PC-9 (cell line): ENCODE data around the gene NISCH. TPM values are rescaled to one million over a fixed set of nuclear protein-coding genes. Genes with fewer than 3 reads are reported as not detected.

Source experiments
- BruUV-seq: library from RNA; stranded (reverse); fragments of 400-500 nt; replicated peaks from 2 replicates; lab custom pipeline; 2021; lab: Mats Ljungman, UMichigan
- CTCF ChIA-PET: fragments of 300-600 bp; sonication (Branson Sonifier 250); formaldehyde crosslinking; loops from one replicate; lab custom pipeline; 2022; ENCODE audit warnings: antibody characterized with exemption; lab: Charles Lee
- POLR2A ChIA-PET: fragments of 300-600 bp; sonication (Branson Sonifier 250); formaldehyde crosslinking; loops from one replicate; lab custom pipeline; 2022; ENCODE audit warnings: antibody characterized with exemption; ENCODE audit not compliant: unreplicated experiment; lab: Charles Lee
- DNase-seq, 2 experiments: peaks; one replicate each; pipeline versions ENCODE4 v3.0.0 to v3.0.0-alpha.2; 2015 to 2022; ENCODE audit warnings: mixed read lengths in 1 of 2
- H2AFZ ChIP-seq: fragments of 200-600 bp; sonication (generic); 2 replicates; pipeline ENCODE4 v1.8.1; 2017; ENCODE audit warnings: antibody characterized with exemption
- H3F3A ChIP-seq: fragments of 200-600 bp; sonication (generic); 2 replicates; pipeline ENCODE4 v1.8.1; 2017; ENCODE audit warnings: antibody characterized with exemption, mild to moderate bottlenecking, low read depth; ENCODE audit not compliant: insufficient read depth
- H3K27ac ChIP-seq: fragments of 200-600 bp; sonication (generic); 2 replicates; pipeline ENCODE4 v1.6.1; 2016; ENCODE audit warnings: mixed run types
- H3K27me3 ChIP-seq: fragments of 200-600 bp; sonication (generic); 2 replicates; pipeline ENCODE4 v1.6.1; 2016; ENCODE audit warnings: low read depth, mixed run types; ENCODE audit not compliant: insufficient read depth
- H3K36me3 ChIP-seq: fragments of 200-600 bp; sonication (generic); 2 replicates; pipeline ENCODE4 v1.6.1; 2016; ENCODE audit warnings: low read depth, mixed run types
- H3K4me1 ChIP-seq: fragments of 200-600 bp; sonication (generic); replicated peaks from 2 replicates; pipeline ENCODE4 v1.6.1; 2016; ENCODE audit warnings: mixed run types; ENCODE audit not compliant: insufficient read depth
- H3K4me2 ChIP-seq: fragments of 200-600 bp; sonication (generic); 2 replicates; pipeline ENCODE4 v1.6.1; 2017; ENCODE audit warnings: mixed run types
- H3K4me3 ChIP-seq: fragments of 200-600 bp; sonication (generic); 2 replicates; pipeline ENCODE4 v1.6.1; 2016; ENCODE audit warnings: mixed run types
- H3K79me2 ChIP-seq: fragments of 200-600 bp; sonication (generic); 2 replicates; pipeline ENCODE4 v1.6.1; 2017; ENCODE audit warnings: low read depth, mixed run types
- H3K9me2 ChIP-seq: fragments of 200-600 bp; sonication (generic); 2 replicates; pipeline ENCODE4 v1.8.1; 2017; ENCODE audit warnings: mild to moderate bottlenecking; ENCODE audit not compliant: insufficient read depth
- H3K9me3 ChIP-seq: fragments of 200-600 bp; sonication (generic); 2 replicates; pipeline ENCODE4 v1.8.1; 2016; ENCODE audit warnings: low read depth; ENCODE audit not compliant: insufficient read depth
- H4K20me1 ChIP-seq: fragments of 200-600 bp; sonication (generic); 2 replicates; pipeline ENCODE4 v1.8.1; 2017; ENCODE audit not compliant: insufficient read depth
- EZH2 ChIP-seq: fragments of 200-600 bp; sonication (generic); IDR thresholded peaks from 2 replicates; pipeline ENCODE4 v1.8.0; 2017; ENCODE audit warnings: antibody characterized with exemption, low read depth
- intact Hi-C: fragments of 100-400 bp; cut with micrococcal nuclease; formaldehyde crosslinking; loops from one replicate; pipeline ENCODE4 v1.10.0; 2022; ENCODE audit not compliant: unreplicated experiment
- total RNA-seq: library from RNA; stranded (reverse); gene quantifications from 2 replicates; pipeline ENCODE4 v1.2.3, GENCODE V29; 2021
- TF ChIP-seq, protein P1 (sequence below): fragments of 200-600 bp; sonication (generic); conservative IDR thresholded peaks from 2 replicates; pipeline ENCODE4 v1.6.1; 2017; ENCODE audit warnings: mixed run types, antibody characterized with exemption, mild to moderate bottlenecking, moderate library complexity

NISCH gene
- total RNA-seq, 1 experiment from 2014 or later, result 66.1 TPM

DNA sequence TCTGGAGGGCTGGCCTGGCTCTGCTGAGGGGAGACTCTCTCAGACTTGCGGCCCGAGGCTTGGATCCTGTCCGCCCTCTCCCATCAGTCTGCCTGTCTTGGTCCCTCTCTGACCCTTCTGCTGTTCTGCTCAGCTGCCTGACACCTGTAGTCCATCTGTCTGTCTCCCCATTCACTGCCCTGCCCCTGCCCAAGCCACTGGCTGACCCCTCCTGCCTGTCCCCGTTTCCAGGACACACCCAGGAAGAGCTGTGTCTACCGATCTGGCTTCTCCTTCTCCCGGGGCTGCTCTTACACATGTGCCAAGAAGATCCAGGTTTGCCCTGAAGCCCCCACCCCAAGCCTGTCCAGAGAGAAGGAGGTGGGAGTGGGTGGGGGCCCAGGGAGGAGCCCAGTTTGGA, 59.8 kb downstream of the NISCH start:
- no peaks in the 10 kb centered on the region for H4K20me1 ChIP-seq
- DNase-seq, result no peak
- no peaks in the 10 kb centered on the region for H3K9me2 ChIP-seq
- H2AFZ ChIP-seq, result no peak overlapping the region
- TF ChIP-seq, protein P1, sequence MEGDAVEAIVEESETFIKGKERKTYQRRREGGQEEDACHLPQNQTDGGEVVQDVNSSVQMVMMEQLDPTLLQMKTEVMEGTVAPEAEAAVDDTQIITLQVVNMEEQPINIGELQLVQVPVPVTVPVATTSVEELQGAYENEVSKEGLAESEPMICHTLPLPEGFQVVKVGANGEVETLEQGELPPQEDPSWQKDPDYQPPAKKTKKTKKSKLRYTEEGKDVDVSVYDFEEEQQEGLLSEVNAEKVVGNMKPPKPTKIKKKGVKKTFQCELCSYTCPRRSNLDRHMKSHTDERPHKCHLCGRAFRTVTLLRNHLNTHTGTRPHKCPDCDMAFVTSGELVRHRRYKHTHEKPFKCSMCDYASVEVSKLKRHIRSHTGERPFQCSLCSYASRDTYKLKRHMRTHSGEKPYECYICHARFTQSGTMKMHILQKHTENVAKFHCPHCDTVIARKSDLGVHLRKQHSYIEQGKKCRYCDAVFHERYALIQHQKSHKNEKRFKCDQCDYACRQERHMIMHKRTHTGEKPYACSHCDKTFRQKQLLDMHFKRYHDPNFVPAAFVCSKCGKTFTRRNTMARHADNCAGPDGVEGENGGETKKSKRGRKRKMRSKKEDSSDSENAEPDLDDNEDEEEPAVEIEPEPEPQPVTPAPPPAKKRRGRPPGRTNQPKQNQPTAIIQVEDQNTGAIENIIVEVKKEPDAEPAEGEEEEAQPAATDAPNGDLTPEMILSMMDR, result no peak
- TF ChIP-seq EZH2, result no peak
- H3K36me3 ChIP-seq, result no peaks in the 10 kb centered on the region
- no TSS peak for BruUV-seq
- CTCF ChIA-PET, result no interaction called here
- no peaks in the 10 kb centered on the region for H3K27me3 ChIP-seq
- H3K4me1 ChIP-seq, result no peaks in the 10 kb centered on the region
- no peaks in the 10 kb centered on the region for H3K9me3 ChIP-seq
- no peaks in the 10 kb centered on the region for H3F3A ChIP-seq
- H3K79me2 ChIP-seq, result no peaks in the 10 kb centered on the region
- H3K4me3 ChIP-seq, result no peak overlapping the region
- no peak overlapping the region for H3K27ac ChIP-seq
- H3K4me2 ChIP-seq, result no peak overlapping the region
- intact Hi-C loops, result no loop called here
- POLR2A ChIA-PET, result no interaction called here

DNA sequence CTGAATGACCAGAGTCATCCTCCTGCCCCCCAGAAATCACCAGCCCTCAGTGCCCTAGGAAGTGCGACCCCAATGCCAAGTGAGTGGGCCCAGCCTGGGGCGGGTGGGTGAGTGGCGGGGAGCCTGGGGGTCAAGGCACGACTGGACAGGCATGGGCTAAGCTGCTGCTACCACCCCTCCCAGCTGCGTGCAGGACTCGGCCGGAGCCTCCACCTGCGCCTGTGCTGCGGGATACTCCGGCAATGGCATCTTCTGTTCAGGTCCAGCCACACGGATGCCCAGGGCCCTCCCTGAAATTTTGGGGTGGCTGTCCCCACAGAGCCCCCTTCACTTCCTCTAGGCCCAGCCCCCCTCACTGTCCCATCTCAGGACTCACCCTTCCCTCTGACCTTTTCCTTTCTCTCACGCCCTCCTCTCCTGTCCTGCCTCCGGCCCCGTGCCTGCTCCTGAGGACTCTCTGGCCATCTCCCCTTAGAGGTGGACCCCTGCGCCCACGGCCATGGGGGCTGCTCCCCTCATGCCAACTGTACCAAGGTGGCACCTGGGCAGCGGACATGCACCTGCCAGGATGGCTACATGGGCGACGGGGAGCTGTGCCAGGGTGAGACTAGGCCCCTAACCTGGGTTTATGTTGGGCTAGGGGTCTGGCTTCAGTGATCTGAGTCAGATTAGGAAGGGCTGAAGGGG, 61.2 kb downstream of the NISCH start:
- ChIA-PET POLR2A (no interaction called here), CTCF (no interaction called here)
- intact Hi-C loops, result no loop called here
- TF ChIP-seq EZH2, result no peak
- TF ChIP-seq, protein P1, result no peak
- H3K36me3 ChIP-seq, result no peaks in the 10 kb centered on the region
- H2AFZ ChIP-seq, result no peak overlapping the region
- no peak overlapping the region for H3K27ac ChIP-seq
- BruUV-seq, result no TSS peak
- H3K27me3 ChIP-seq, result no peaks in the 10 kb centered on the region
- no peak for DNase-seq
- no peaks in the 10 kb centered on the region for H3K9me3 ChIP-seq
- no peaks in the 10 kb centered on the region for H3F3A ChIP-seq
- no peak overlapping the region for H3K4me3 ChIP-seq
- no peak overlapping the region for H3K4me2 ChIP-seq
- no peaks in the 10 kb centered on the region for H4K20me1 ChIP-seq
- no peaks in the 10 kb centered on the region for H3K9me2 ChIP-seq
- H3K4me1 ChIP-seq, result no peaks in the 10 kb centered on the region
- H3K79me2 ChIP-seq, result no peaks in the 10 kb centered on the region

DNA sequence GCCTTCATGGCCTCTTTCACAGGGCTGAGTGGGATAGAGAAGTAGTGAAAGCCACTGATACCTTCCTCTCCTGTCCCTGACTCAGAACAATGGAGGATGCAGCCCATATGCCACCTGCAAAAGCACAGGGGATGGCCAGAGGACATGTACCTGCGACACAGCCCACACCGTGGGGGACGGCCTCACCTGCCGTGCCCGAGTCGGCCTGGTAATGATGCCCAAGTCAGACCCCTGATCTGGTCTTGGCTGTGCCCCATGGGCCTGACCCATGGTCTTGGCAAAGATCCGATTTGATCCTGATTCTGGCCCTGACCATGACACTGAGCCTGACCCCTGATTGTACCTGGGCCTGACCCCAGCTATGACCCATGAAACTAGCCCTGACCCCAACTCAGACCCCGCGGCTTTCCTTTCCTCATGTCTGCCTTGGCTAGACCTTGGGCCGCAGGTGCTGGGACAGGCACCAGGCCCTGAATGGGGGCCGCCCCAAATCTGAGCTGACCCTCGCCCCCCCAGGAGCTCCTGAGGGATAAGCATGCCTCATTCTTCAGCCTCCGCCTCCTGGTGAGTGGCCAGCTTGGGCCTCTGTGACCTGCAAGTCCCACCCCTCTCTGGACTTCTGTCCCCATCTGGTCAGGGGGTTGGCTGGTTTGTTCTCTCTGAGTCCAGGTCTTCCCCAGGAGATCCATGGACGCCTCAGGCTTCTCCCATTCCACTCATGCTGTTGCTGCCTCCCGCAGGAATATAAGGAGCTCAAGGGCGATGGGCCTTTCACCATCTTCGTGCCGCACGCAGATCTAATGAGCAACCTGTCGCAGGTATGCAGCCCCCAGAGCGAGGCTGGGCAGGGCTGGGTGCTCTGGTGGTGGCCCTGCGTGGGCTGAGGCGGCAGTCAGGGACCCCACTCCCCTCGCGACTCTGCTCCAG, 62.7 kb downstream of the NISCH start:
- H3K79me2 ChIP-seq, result no peaks in the 10 kb centered on the region
- no TSS peak for BruUV-seq
- no peaks in the 10 kb centered on the region for H3K27me3 ChIP-seq
- no peak for DNase-seq
- no peaks in the 10 kb centered on the region for H3K9me3 ChIP-seq
- H3K4me1 ChIP-seq, result no peaks in the 10 kb centered on the region
- no peak overlapping the region for H3K4me3 ChIP-seq
- H4K20me1 ChIP-seq, result no peaks in the 10 kb centered on the region
- no peak for TF ChIP-seq EZH2
- TF ChIP-seq, protein P1, result no peak
- ChIA-PET POLR2A (interaction anchor here (0.5 to 0.7 kb wide), 2 partner anchors 278 to 702 kb away, joined by 3 to 5 read pairs; no protein-coding TSS in a partner anchor), CTCF (interaction anchor here (0.6 kb wide), 1 partner anchor 1192 kb away, joined by 4 read pairs; no protein-coding TSS in a partner anchor)
- no peak overlapping the region for H2AFZ ChIP-seq
- intact Hi-C loops, result no loop called here
- H3K9me2 ChIP-seq, result no peaks in the 10 kb centered on the region
- no peak overlapping the region for H3K4me2 ChIP-seq
- no peak overlapping the region for H3K27ac ChIP-seq
- no peaks in the 10 kb centered on the region for H3K36me3 ChIP-seq
- no peaks in the 10 kb centered on the region for H3F3A ChIP-seq
